OCI-LY3 (cell line): ENCODE data around the gene PDIK1L.

Experiments
- EZH2phosphoT487 ChIP-seq: fragments of 200-600 bp; shearing (Covaris generic); IDR thresholded peaks from 2 replicates; pipeline ENCODE4 v1.6.1; 2018; ENCODE audit warnings: antibody characterized with exemption, mixed run types, low read depth
- TF ChIP-seq, protein P1 (sequence below): fragments of 200-600, 300-600 bp; sonication (generic); IDR thresholded peaks from 2 replicates; pipeline ENCODE4 v1.5.1; 2014; ENCODE audit warnings: antibody characterized with exemption, low read length, low read depth

DNA sequence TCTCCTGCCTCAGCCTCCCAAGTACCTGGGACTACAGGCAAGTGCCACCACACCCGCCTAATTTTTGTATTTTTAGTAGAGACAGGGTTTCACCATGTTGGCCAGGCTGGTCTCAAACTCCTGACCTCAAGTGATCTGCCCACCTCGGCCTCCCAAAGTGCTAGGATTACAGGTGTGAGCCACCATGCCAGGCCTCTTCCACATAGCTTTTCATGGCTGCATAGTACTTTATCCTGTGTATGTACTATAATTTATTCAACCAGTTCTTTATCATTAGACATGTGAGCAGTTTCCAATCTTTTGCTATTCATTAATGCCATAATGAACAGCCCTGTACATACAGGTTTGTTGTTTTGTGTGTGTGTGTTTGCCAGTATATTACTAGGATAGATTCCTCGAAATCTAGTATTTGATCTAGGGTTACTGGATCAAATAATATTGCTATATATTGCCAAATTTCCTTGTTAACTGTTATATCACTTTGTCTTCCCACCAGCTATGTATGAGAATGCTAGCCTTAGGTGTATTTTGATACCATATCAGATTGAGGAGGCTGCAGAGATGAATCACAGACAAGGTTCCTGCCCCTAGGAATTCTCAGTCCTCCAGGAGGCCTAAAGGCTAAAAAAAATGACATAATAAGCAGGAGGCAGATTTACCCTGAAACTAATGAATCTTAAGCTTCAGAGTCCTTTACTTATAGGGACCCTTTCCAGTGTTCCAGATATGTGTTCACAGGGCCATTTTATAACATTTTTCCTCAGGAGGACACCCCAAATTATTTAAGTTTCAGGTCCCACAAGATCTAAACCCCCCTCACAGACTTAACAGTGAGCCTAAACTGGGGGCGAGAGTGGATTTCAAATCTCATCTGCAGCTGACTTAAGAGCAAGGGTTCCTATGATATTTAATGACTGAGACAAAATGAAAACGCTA lies 2.1 kb upstream of the PDIK1L start:
- TF ChIP-seq, protein P1, sequence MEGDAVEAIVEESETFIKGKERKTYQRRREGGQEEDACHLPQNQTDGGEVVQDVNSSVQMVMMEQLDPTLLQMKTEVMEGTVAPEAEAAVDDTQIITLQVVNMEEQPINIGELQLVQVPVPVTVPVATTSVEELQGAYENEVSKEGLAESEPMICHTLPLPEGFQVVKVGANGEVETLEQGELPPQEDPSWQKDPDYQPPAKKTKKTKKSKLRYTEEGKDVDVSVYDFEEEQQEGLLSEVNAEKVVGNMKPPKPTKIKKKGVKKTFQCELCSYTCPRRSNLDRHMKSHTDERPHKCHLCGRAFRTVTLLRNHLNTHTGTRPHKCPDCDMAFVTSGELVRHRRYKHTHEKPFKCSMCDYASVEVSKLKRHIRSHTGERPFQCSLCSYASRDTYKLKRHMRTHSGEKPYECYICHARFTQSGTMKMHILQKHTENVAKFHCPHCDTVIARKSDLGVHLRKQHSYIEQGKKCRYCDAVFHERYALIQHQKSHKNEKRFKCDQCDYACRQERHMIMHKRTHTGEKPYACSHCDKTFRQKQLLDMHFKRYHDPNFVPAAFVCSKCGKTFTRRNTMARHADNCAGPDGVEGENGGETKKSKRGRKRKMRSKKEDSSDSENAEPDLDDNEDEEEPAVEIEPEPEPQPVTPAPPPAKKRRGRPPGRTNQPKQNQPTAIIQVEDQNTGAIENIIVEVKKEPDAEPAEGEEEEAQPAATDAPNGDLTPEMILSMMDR: no peak
- no peak for TF ChIP-seq EZH2phosphoT487
